GM12873 (cell line): ENCODE measurements around the gene GLCCI1.

ENCODE experiments used
- TF ChIP-seq, protein P1 (sequence below): IDR thresholded peaks from 2 replicates; pipeline ENCODE4 v1.5.1; 2012; ENCODE audit warnings: low read depth, mild to moderate bottlenecking, moderate library complexity, low read length, control low read depth; ENCODE audit not compliant: insufficient read depth; ENCODE audit errors: missing control alignments

The GLCCI1 gene

GRCh38 chr7:8035647-8036518 is 67.3 kb downstream of the GLCCI1 start:
- TF ChIP-seq, protein P1, sequence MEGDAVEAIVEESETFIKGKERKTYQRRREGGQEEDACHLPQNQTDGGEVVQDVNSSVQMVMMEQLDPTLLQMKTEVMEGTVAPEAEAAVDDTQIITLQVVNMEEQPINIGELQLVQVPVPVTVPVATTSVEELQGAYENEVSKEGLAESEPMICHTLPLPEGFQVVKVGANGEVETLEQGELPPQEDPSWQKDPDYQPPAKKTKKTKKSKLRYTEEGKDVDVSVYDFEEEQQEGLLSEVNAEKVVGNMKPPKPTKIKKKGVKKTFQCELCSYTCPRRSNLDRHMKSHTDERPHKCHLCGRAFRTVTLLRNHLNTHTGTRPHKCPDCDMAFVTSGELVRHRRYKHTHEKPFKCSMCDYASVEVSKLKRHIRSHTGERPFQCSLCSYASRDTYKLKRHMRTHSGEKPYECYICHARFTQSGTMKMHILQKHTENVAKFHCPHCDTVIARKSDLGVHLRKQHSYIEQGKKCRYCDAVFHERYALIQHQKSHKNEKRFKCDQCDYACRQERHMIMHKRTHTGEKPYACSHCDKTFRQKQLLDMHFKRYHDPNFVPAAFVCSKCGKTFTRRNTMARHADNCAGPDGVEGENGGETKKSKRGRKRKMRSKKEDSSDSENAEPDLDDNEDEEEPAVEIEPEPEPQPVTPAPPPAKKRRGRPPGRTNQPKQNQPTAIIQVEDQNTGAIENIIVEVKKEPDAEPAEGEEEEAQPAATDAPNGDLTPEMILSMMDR, result peak; percentile 71

DNA sequence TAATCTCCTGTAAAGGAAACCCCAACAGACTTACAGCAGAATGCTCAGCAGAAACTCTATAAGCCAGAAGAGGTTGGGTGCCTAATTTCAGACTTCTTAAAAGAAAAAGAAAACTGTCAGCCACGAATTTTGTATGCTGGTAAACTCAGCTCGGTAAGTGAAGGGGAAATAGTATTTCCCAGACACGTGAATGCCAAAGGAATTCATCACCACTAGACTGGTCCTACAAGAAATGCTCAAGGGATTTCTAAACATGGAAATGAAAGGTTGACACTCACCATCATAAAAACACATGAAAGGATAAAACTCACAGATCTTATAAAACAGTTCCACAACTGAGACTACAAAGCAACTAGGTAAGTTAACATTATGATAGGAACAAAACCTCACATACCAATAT is 68.6 kb downstream of the GLCCI1 start:
- TF ChIP-seq, protein P1, result no peak

DNA sequence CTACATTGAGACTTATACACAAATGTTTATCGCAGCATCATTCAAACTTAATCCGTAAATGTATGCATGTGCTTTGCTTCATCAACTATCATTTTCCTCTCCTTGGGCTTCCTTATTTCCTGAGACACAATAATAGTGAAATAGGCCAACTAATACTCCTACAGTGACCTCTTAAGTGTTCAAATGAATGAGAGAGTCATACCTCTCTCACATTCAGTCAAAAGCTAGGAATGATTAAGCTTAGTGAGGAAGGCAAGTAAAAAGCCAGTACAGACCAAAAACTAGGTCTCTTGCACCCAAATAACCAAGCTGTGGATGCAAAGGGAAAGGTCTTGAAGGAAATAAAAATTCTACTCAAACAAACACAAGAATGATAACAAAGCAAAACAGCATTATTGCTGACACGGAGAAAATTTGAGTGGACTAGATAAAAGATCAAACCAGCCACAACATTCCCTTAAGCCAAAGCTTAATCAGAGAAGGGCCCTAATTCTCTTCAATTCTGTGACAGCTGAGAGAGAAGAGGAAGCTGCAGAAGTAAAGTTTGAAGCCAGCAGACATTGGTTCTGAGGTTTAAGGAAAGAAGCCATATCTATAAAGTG is 72.3 kb downstream of the GLCCI1 start:
- TF ChIP-seq, protein P1, result no peak

DNA sequence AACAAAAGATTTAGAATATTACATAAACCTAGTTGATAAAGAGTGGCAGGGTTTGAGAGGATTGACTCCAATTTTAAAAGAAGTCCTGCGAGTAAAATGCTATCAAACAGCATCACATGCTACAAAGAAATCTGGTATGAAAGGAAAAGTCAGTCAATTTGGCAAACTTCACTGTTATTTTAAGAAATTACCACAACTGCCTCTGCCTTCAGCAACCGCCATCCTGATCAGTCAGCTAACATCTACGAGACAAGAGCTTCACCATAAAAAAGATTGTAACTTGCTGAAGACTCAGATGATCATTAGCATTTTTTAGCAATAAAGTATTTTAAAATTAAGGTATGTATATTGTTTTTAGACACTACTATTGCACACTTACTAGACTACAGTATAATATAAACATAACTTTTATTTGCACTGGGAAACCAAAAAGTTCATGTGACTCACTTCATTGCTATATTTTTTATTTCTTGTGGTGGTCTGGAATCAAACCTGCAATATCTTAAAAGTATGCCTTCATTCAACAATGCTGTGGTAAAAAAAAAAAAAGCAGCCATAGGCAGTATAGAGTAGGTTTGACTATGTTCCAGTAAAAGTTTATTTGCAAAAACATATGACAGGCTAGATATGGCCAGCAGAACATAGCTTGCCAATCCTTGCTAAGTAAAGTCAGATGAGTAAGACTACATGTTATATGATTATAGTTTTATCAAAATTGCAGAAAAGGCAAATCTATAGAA is 74.4 kb downstream of the GLCCI1 start:
- TF ChIP-seq, protein P1, result no peak

- TF ChIP-seq, protein P1, result no peak
Observed at GRCh38 chr7:8044761-8045430, 76.3 kb downstream of the GLCCI1 start.

GRCh38 chr7:8051373-8051772 is 82.8 kb downstream of the GLCCI1 start:
- TF ChIP-seq, protein P1, result no peak

DNA sequence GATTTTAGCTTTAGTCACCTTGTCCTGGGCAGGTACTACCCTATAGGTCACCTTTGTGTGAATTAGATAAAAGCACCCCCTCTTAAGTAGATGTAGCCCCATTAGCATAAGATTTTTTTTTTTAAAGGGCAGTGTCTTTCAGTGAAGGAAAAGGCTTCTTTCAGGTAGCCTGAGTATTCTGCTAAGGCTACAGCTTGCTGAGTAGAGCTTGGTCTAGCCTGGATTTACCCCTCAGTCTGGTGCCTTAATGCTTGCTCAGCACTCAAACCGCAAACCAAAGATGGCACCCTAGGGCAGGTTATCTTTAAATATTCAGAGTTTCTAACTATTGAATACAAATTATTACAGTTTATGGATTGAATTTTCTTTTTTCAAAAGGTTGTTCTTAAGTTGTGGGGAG is 83.4 kb downstream of the GLCCI1 start:
- TF ChIP-seq, protein P1, result no peak
